ENCODE measurements around the gene SPRYD3.

The SPRYD3 gene

DNA sequence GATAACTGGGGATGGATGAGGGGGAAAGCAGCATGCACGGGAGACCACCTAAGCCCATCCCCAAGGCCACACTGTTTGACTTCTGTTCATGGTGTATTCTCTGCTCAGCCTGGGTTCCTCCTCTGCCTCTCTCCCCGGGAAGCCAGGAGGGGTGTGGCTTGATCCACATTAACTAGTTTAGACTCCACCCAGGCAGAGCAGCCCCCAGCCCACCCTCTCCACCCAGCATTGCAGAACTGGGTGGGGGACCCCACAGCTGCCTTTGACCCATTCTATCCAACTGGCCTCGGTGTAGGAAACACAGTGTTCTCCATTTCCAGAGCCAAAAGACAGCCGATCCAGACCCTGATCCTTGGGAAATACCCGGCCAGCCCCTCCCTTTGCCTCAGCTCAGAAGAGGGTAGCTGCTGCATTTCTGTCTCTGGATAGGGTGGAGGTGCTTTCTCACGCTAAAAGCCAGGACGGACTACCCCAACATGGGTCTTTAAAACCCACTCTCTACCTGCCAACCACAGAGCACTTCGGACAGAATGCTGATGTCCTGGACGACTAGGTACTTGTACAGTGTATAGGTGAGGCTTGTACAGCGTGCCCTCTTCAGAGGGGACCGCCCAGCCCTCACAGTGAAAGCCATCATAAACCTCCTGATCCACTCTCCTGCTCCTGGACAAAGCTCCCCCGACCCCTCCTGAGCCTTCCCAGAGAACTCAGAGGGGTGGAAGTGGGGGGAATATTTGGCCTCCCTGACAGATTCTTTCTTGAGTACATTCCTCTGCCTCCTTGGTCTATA, 9.4 kb downstream of the SPRYD3 start:
- no peak overlapping the region for H3K4me3 ChIP-seq (ENCODE audit: low read depth, low read length)
- no peak for DNase-seq (ENCODE audit: low read depth, low spot score)
- TF ChIP-seq, protein P1, sequence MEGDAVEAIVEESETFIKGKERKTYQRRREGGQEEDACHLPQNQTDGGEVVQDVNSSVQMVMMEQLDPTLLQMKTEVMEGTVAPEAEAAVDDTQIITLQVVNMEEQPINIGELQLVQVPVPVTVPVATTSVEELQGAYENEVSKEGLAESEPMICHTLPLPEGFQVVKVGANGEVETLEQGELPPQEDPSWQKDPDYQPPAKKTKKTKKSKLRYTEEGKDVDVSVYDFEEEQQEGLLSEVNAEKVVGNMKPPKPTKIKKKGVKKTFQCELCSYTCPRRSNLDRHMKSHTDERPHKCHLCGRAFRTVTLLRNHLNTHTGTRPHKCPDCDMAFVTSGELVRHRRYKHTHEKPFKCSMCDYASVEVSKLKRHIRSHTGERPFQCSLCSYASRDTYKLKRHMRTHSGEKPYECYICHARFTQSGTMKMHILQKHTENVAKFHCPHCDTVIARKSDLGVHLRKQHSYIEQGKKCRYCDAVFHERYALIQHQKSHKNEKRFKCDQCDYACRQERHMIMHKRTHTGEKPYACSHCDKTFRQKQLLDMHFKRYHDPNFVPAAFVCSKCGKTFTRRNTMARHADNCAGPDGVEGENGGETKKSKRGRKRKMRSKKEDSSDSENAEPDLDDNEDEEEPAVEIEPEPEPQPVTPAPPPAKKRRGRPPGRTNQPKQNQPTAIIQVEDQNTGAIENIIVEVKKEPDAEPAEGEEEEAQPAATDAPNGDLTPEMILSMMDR (IDR thresholded peaks at IDR 0.05; ENCODE audit: low read depth, low read length) = no peak
- in situ Hi-C loops (cut with HindIII; ENCODE audit: low sequenced_read_pairs) = no loop called here

DNA sequence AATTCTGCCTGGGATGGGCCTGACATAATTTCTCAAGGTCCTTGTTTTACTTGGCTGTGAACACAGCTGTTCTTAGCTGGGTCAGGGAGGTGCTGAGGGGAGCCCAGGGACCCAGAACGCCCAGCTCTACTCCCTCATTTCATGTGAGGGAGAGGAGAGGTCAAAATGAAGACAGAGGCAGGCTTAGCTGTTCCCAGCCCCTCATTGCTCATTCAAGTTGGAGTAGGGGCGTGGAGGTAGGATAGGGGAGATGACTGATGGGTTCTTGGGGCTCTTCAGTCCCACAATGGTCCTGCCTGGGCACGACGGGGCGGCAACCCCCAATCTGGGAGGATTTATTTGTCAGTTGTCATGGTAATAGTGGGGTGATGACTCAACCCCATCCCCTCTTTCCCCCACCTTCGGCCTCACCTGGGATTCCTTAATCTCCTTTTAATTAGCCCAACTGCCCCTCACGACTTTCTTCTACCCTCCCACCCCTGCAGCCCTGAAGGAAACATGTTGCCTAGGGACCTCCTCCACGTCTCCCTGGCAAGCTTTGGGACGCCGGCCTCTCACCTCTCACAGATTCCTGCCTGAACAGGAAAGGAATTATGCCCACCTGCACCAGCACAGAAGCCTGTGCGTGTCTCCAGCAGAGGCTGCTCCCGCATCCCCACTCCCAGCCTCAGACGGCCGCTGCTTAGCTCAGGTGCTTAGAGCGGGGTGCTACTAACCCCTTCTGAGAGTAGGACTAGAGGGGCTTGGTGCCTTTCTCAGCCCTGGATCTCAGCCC, 10.2 kb downstream of the SPRYD3 start:
- TF ChIP-seq, protein P1 (IDR thresholded peaks at IDR 0.05; ENCODE audit: low read depth, low read length) = no peak
- in situ Hi-C loops (cut with HindIII; ENCODE audit: low sequenced_read_pairs) = no loop called here
- DNase-seq (ENCODE audit: low read depth, low spot score) = no peak
- no peak overlapping the region for H3K4me3 ChIP-seq (ENCODE audit: low read depth, low read length)

DNA sequence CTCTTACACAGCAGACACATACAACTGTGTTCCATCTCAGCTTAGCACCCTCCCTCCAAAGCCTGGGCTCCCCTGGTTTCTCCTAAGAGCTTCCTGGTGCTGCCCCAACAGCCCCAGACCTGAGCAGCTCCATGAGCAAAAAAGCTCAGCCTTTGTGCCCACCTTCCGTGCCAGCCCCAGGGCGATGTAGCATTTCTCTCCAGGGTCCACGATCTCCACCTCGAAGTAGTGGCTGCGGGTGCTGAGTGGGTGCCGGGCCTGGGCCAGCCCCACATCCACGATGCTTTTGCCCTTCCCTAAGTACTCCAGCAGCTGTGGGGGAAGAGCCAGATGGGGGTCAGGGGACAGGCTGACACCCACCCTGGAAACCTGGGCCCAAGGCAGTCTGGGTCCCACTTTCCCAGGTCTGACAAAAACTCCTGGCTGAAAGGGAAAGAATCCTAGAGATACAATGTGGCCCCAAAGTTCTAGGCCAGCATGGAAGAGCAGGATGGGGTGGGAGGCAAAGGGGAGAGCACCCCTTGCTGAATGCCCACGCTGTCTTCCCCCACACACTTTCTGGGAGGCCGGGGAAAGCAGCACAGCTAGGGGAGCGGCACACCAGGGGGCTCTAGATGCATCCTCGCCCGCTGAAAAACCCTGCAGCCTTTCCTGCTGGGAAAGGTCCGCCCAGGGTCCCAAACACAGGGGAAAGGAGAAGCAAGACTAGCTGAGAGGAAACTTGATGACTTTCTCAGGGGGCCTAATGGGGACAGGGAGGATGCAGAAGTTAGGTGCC, 11.0 kb downstream of the SPRYD3 start:
- in situ Hi-C loops (cut with HindIII; ENCODE audit: low sequenced_read_pairs) = no loop called here
- no peak overlapping the region for H3K4me3 ChIP-seq (ENCODE audit: low read depth, low read length)
- DNase-seq (ENCODE audit: low read depth, low spot score) = no peak
- TF ChIP-seq, protein P1 (IDR thresholded peaks at IDR 0.05; ENCODE audit: low read depth, low read length) = no peak

DNA sequence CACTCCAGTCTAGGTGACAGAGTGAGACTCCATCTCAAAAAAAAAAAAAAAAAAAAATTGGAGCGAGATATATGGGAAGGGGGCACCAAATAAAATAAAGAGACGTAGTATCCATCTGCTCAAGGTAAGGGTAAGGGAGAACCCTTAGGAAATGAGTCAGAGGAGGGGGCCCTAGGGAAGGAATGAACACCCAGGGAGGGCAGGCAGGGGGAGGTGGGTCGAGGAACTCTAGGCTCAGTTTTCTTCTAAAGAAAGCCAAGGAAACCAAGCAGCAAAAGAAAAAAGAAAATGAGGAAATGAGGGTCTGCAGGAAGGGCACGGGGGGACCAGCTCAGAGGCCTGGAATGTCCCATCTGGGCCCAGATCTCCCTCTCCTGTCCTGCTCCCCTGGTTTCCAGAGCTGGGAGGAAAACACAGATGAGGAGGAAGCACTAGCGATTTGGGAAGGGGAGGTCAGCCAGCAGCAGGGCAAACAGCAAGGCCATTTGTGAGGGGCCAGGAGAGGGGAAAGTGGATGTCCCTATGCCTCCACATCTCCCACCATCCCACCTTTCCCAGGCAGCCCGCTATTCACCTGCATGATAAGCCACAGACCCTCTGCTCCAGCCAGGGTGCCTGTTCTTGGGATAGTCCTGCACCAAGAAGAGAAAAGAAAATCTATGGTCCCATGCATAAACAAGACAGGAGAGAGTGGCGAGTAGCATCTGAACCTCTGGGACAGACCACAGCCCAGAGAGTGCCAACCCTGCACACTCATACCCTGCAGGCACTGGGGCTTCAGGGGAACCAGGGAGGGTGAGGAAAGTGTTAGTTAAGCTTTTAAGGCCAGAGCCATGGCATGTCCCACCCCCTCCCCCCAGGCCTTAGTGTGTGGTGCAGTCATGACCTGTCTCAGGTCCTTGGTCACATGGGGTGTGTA, 11.9 kb downstream of the SPRYD3 start:
- no peak overlapping the region for H3K4me3 ChIP-seq (ENCODE audit: low read depth, low read length)
- TF ChIP-seq, protein P1 (IDR thresholded peaks at IDR 0.05; ENCODE audit: low read depth, low read length) = no peak
- in situ Hi-C loops (cut with HindIII; ENCODE audit: low sequenced_read_pairs) = no loop called here
- DNase-seq (ENCODE audit: low read depth, low spot score) = no peak

DNA sequence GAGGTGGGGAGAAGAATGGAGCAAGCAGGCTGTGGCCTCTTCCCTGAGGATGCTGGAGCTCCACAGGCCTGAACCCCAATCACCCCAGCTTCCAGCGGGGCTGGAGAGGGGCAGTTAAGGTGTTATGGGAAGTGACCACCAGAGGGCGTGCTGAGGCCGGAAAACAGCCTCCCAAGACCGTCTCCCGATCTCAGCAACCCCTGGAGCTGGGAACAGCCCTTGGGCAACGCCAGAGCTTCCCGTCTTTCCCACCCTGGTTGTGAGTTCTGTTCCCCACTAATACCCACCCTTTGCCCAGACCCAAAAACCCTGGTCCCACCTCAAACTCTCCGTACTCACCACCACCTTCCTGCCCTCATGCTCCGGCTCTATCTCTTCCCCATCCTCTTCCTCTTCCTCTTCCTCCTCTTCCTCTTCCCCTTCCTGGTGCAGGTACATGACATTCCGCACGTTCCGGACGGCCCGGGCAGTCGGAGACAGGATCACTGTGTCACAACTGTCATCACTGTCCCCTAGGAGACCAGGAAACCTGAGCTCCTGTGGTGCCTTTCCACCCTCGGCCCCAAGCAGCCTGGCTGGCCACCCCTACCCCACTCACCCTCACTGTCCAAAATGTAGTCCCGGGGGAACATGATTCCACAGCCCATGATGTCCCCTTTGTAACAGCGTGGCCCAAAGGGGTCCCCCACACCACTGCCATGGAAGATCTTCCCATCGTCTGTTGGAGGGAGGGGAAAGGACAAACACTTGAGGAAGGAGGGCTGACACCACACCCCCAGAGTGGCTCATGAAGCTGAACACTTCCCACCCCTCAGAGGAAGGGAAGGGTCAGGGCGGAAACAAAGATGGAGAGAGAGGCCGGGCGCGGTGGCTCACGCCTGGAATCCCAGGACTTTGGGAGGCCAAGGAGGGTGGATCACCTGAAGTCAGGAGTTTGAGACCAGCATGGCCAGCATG, 12.9 kb downstream of the SPRYD3 start:
- DNase-seq (ENCODE audit: low read depth, low spot score) = peak; percentile 73
- in situ Hi-C loops (cut with HindIII; ENCODE audit: low sequenced_read_pairs) = no loop called here
- H3K4me3 ChIP-seq (ENCODE audit: low read depth, low read length) = no peak overlapping the region
- TF ChIP-seq, protein P1 (IDR thresholded peaks at IDR 0.05; ENCODE audit: low read depth, low read length) = peak; percentile 78

Data from astrocyte of the spinal cord (primary cell).